GDM1 (cell line): Measurements from ENCODE around the gene ACADVL.
A peak's percentile ranks its signal among the peaks of the same experiment; 100 is the strongest.

Source experiments
- DNase-seq: peaks from one replicate; lab custom pipeline; 2025; lab: John Stamatoyannopoulos, UW

Gene ACADVL

DNA sequence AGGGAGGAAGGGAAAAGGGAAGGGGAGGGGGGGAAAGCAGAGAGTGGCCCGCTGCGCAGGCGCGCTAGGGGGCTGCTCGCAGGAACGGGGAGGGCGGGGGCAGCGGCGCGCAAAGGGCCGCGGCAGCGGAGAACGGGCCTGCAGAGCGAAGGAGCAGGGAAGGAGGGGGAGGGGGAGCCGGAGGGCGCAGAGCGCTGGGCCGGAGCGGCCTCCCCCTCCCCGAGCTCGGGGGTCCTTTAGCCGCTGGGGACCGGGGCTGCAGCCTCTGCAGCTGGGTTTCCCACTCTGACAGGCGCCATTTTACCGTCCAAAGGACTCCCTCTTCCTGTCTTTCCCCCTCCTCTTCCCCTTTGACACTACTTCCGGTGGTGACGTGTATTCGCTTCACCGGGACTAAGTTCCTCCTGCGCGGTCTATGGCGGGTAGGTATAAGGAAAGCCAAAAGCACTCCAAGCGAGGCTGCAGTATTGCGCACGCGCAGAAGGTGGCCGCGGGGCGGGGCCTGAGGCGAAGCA lies 32.0 kb downstream of the ACADVL start, which contains the start of gene CTDNEP1:
TSS of gene CTDNEP1 (minus strand) at position 74 of the 515 bp plus-strand sequence. CDS start 438 bp downstream, outside the sequence.
- peak; percentile 99 for DNase-seq

DNA sequence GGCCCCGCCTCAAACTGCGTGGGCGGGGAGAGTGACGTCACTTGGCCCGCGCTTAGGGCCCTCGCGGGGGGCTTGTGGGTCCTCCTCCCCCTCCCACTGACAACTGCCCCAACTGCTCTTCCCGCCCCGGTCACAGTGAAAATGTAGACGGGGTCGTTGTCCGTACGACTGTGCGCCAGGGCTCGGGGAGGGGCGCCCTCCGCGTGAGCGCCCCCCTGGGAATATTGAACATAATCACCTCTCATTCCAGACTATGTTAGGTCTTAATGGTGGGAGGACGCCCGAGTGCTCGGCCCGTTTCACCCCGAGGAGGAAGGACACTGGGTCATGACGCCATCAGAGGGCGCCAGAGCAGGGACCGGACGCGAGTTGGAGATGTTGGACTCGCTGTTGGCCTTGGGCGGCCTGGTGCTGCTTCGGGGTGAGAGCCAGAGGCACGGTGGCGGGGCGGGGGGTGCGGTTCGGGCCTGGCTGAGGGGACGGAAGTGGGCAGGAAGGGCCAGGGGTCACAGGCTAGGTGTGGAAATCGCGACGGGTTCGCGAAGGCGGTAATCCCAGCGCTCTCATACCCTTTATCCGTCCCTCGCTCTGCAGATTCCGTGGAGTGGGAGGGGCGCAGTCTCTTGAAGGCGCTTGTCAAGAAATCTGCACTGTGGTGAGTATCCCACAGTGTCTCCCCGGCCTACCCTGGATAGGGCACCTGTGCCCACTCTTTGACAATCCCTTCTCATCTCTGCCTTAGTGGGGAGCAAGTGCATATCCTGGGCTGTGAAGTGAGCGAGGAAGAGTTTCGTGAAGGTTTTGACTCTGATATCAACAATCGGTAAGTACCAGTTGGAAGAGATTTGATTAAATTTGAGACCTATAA lies 32.7 kb downstream of the ACADVL start, which contains the start of gene ELP5:
TSS of gene ELP5 (plus strand) at position 40 of the 868 bp plus-strand sequence. CDS start at position 376, 336 bp downstream.
- DNase-seq, result peak; percentile 87

DNA sequence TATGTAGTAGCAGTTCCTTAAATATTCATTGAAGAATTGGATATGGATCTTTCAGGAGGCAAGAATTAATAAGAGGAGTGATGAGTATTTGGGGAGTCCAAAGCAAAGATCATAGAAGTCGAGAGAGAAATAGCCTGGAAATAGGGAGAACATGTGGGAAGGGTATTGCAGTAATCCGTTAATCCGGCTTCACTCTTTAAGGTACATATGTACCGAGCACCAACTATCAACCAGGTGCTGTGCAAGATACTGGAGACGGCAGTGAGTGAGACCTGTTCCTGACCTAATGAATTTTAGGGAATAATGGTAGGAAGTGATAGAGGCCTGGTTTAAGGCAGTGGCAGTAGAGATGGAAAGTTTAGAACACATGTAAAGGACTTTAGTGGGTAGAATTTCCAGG lies 33.3 kb downstream of the ACADVL start:
- no peak for DNase-seq

DNA sequence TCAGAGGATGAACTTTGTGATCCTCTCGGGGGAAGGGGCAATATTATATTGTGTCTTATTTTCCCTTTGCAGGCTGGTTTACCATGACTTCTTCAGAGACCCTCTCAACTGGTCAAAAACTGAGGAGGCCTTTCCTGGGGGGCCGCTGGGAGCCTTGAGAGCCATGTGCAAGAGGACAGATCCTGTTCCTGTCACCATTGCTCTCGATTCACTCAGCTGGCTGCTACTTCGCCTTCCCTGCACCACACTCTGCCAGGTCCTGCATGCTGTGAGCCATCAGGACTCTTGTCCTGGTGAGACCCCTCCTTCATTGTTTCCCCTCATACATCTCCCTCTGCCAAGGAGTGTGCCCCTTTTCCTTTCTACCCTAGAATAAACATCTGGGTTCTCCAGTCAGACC lies 34.8 kb downstream of the ACADVL start:
- no peak for DNase-seq

DNA sequence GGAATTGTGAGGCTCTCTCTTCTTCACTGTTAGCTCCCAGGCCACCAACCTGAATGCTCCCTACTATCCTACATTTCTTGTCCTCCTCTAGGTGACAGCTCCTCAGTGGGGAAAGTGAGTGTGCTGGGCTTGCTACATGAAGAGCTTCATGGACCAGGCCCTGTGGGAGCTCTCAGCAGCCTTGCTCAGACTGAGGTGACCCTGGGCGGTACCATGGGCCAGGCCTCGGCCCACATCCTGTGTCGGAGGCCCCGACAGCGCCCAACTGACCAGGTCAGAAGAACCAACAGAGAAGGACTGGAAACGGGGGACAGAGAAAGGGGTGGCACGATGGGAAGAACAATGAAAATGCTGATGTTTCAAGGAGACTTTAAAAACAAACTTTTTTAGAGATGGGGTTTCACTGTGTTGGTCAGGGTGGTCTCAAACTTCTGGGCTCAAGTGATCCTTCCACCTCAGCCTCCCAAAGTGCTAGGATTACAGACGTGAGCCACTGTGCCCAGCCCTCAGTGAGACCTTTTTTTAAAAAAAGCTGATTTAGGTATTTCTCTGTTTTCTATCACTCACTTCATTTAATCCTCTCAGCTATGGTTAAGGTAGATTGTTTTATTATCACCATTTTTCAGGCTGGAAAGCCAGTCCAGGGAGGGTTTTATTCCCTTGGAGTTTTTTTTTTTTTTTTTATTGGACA lies 37.2 kb downstream of the ACADVL start:
- DNase-seq, result no peak

DNA sequence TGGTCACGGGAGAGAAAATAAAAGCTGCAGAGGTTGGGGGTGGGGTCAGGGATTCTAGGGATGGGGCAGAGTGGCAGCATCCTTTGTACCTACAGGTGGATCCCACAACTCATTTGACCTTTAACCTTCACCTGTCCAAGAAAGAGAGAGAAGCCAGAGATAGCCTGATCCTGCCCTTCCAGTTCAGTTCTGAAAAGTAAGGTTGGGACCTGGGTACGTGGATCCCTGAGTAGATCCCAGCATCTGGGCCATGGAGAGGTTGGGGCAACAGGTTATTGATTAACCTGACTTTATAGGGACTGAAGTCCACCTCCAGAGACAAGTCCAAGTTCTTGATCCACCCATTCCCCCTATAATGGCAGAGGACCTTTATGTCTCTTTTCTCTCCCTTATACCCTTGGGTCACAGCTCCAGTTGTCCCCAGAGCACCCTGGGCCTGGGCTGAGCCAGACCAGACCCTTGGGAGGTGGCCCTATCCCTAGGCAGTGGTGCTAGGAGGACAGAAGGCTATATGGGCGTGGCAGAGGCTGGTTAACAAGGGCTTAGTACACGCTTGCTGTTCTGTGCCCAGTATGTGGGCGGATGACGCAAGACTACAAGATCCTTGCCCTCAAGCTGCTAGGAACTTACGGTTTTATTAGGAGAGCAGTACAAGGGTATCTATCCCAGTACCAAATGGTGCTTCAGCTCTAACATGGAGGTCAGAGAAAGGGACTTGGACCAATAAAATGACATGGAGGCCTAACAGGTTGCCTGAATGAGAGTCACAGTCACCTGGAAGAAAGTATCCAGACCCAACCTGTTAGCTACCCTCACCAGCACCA lies 39.2 kb downstream of the ACADVL start:
- DNase-seq, result no peak

DNA sequence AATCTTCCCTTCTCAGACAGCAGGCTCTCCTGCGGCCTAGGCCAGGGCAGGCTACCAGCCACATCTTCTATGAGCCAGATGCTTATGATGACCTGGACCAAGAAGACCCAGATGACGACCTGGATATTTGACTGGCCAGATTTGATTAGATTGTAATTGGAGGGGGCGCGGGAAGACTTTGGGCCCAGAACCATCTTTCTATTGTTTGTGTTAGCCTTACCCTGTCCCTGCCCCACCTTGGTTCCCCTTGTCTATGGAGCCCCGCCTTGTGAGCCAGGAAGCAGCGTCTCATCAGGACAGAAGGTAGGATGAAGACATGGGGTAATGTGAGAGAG lies 39.8 kb downstream of the ACADVL start:
- no peak for DNase-seq

DNA sequence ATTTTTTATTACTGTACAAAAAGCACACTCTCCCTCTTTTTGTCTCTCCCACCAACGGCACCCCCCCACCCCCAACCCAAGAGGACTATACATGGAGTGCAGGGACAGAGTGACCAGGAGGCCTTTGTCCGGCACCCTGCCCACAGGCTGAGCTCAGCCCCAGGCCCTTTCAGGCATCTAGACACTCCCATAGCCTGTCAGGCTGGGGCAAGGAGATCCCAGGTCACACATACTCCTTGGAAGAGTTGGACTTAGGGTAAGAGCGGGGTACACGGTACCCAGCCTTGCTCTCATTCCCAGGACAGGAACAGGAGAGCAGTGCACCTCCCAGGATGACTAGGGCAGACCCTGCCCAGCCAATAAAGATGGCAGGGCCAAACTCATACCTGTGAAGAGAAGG lies 40.4 kb downstream of the ACADVL start:
- no peak for DNase-seq

DNA sequence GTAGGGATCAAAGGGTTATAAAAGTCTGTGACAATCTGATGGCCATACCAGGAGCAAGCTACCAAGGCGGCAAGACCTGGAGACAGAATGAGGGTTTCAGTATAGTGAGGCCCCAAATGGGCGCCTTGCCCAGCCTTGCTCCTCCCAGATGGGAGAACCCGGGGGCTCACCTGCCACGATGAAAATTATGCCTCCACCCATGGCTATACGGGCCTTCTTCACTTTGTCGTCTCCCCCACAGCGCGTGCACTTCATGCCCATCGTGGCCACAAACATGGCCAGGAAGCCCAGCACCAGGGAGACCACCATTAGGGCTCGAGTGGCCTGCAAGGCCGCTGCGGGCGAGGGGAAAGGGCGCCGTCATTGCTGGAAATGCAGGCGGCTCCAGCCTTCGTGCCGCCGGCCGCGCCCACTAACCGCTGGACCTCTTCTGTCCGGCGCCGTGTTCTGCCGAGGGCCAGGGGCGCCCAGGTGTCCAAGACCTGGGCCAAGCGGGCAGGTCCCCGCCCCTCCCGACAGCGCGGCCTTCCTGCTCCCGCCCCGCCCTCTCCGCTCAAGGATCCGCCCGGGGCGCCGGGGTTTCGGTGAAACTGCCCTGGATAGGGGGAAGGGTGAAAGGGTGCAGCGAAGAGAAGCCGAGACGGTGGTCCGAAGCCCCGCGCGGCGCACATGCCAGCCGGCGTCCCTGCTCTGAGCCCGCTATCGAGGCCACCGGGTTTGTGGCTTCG lies 41.1 kb downstream of the ACADVL start:
- no peak for DNase-seq

DNA sequence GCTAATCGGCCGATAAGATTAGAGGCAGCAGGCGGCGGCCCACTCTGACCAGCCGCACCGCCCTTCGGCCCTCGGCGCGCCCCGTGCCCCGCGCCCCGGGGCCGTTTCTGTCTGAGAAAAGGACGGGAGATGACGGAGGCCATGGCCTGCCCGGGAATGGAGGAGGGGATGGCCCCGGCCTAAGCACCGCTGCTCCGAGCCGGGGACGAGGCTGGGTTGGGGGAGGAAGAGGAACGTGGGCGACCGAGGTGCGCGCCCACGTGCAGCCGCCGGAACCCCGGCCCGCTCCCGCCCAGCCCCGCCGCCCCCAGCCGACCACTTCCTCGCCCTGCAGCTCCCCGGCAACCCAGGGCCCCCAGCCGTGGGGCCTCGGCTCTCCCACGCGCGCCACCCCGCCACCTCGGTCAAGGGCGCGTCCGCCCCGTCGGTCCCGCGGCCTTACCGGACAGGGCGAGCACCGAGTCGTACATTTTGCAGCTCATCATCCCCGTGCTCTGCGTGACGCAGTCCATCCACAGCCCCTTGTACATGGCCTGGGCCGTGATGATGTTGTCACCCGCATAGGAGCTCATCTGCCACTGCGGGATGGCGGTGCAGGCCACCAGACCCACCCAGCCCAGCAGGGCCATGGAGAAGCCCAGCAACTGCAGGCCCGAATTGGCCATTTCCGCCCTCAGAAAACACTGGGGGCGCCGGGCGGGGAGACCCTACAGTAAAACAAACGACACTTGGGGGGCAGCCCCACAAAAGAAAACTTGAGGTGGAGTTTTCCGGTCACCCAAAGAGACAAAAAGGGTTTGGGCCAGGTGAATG lies 41.8 kb downstream of the ACADVL start:
- DNase-seq, result no peak

DNA sequence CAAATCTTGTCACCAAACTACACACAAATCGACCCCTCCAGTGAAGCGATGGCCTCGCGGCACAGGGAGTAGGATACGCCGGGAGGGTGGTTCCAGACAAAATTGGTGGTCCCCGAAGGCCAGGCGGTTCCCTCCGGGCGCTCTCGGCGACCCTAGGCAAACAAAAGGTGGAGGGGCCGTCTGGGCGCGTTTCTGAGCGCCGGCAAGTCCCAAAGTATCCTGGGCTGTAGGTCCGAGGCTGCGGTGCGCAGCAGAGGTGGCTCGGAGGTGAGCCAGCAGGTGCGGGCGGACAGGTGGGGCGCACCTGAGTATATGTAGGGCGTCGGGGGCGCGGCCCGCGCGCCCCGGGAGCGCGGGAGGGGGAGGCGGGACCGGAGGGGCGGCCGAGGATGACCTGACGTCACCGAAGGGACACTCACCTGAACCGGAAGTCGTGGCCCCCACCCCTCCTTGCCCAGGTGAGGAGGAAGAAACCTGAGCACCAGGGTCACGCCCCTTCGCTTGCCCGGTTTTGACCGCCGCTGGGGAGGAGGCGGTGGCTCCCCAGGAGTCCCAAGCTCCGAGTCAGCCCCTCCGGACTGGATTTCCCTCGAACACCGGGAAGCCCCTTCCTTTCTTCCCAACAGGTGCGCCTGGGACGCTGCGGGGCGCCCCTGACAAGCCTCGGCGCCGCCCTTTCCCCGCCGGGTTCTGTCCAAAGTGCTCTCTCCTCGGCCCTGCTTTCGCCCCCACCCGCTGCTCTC lies 42.6 kb downstream of the ACADVL start, which contains the start of gene CLDN7:
TSS of gene CLDN7 (minus strand) at position 287 of the 743 bp plus-strand sequence. CDS start 435 bp downstream, outside the sequence.
- DNase-seq, result no peak

DNA sequence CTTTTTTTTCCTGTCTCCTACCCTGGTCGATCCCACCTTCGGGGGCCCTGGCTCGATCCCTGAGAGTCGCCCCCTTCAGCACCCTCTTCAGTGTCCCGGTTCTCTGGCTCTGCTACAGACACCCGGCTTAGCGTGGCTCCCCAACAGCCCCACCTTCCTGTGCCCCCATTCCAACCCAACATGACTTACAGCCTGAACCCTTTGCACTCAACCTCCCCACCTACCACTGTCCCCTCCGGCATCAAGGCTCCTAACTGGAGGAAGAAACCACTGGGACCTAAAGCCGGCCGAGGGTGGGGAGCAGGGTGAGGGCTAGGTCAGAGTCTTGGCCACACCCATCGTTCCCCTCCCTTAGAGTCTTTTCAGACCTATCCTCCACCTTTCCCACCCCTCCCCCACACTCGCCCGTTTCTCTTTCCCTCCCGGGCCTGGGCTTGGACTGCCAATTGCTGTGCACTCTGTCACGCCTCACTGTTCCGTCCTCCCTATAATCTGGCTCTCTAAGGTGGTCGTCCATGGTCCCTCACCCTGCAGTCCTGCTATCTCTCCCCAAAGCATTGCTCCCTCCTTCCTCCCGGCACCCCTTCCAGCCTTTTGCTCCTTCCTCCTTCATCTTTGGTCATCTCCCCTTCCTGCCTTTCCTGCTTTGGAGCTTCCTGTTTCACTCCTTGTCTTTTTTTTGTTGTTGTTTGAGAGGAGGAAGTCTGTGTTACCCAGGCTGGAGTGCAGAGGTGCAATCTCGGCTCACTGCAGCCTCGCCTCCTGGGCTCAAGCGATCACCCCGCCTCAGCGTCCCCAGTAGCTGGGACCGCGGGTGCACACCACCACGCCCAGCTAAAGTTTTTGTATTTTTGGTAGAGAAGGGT lies 43.4 kb downstream of the ACADVL start:
- no peak for DNase-seq

DNA sequence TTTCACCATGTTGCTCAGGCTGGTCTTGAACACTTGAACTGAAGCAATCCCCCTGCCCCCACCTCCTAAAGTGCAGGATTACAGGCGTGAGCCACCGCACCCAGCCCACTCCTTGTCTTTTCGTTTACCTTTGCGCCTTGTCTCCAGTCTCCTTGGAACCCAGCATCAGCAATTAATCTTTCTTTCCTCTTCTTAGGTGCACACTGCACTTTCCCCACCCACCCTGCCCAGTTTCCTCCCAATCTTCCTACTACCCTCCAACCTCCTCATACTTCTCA lies 44.0 kb downstream of the ACADVL start:
- DNase-seq, result no peak

DNA sequence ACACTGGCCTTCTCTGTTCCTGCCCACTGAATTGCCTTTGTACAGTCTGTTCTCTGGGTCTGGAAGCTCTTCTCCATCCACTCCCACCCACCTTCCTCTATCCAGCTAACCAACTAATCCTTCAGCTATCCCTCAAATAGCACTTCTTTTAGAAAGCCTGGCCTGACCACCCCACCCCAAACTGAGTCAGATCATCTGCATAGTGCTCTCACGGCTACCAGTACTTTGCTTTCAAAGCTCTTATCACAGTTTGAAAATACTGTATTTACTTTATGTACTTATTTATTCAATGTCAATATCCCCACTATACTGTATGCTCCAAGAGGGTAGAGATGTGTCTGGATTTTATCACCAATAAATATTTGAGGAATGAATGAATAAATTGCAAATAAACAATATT lies 47.0 kb downstream of the ACADVL start:
- DNase-seq, result no peak
